ENCODE results near the gene UBE3D. TPM values are rescaled to one million over a fixed set of nuclear protein-coding genes. Genes with fewer than 3 reads are reported as not detected.

UBE3D gene
- total and polyA plus RNA-seq, 2 experiments from 2014 or later = 17.5 to 31.4 TPM

DNA sequence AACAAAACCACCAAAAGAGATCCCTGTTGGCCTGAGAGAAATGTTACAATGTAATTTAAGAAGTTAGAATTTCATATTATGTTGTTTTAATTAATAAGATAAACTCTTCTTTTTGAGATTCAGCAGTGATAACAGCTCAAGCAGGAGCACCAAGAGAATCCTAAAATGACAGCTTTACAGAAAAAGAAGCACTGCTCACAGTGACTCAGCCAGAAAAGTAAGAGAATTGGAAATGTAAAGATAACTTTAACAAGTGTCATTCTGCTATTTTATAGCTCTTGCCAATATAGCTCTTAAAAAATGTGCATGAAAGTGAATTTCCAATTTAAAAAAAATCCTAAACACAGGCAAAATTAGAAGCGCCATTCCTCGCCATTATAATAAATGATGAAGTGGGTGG is 111.3 kb downstream of the UBE3D start:
- Histone ChIP-seq H3K27ac (ENCODE audit: low read depth) (no peak overlapping the region), H3F3A (replicated peaks; ENCODE audit: low read depth) (no peaks in the 10 kb centered on the region), H3K9me2 (ENCODE audit: insufficient read depth) (no peaks in the 10 kb centered on the region), H2AFZ (no peak overlapping the region), H3K36me3 (ENCODE audit: insufficient read depth) (no peaks in the 10 kb centered on the region), H4K20me1 (replicated peaks; ENCODE audit: insufficient read depth) (no peaks in the 10 kb centered on the region), H3K4me2 (no peak overlapping the region), H3K4me3 (no peak overlapping the region), H3K4me1 (ENCODE audit: insufficient read depth) (peaks cover 14% of the 10 kb centered on the region), H3K79me2 (replicated peaks; ENCODE audit: insufficient read depth) (no peaks in the 10 kb centered on the region), H3K27me3 (ENCODE audit: insufficient read depth) (no peaks in the 10 kb centered on the region)
- ATAC-seq (no peak), DNase-seq (ENCODE audit: low spot score) (no peak)
- Mint-ChIP-seq H3K4me3 (no peak overlapping the region), H3K27ac (no peak overlapping the region), H3K36me3 (ENCODE audit: low read depth) (peaks cover 32% of the 10 kb centered on the region), H3K9me3 (no peaks in the 10 kb centered on the region), H3K4me1 (peaks cover 13% of the 10 kb centered on the region), H3K27me3 (ENCODE audit: insufficient read depth, low read depth, poor library complexity) (peaks cover 4% of the 10 kb centered on the region)
- TF ChIP-seq ZNF331 (CRISPR knock-in tag; IDR thresholded peaks at IDR 0.05; ENCODE audit: low read depth) (no peak), EZH2phosphoT487 (IDR thresholded peaks at IDR 0.05; ENCODE audit: unreplicated experiment) (no peak), NANOG (IDR thresholded peaks at IDR 0.05; ENCODE audit: borderline replicate concordance) (no peak), POLR2AphosphoS5 (IDR thresholded peaks at IDR 0.05; ENCODE audit: low read depth) (no peak), CREB1 (CRISPR knock-in tag; IDR thresholded peaks at IDR 0.05; ENCODE audit: low read depth) (no peak), EZH2 (IDR thresholded peaks at IDR 0.05; ENCODE audit: low read depth, unreplicated experiment) (no peak), JUNB (IDR thresholded peaks at IDR 0.05; ENCODE audit: unreplicated experiment) (no peak), ZNF114 (CRISPR knock-in tag; IDR thresholded peaks at IDR 0.05) (no peak), STAT1 (IDR thresholded peaks at IDR 0.05; ENCODE audit: unreplicated experiment) (no peak)
- TF ChIP-seq, protein P1, sequence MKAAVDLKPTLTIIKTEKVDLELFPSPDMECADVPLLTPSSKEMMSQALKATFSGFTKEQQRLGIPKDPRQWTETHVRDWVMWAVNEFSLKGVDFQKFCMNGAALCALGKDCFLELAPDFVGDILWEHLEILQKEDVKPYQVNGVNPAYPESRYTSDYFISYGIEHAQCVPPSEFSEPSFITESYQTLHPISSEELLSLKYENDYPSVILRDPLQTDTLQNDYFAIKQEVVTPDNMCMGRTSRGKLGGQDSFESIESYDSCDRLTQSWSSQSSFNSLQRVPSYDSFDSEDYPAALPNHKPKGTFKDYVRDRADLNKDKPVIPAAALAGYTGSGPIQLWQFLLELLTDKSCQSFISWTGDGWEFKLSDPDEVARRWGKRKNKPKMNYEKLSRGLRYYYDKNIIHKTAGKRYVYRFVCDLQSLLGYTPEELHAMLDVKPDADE (IDR thresholded peaks at IDR 0.05) = no peak
- TF ChIP-seq, protein P2, sequence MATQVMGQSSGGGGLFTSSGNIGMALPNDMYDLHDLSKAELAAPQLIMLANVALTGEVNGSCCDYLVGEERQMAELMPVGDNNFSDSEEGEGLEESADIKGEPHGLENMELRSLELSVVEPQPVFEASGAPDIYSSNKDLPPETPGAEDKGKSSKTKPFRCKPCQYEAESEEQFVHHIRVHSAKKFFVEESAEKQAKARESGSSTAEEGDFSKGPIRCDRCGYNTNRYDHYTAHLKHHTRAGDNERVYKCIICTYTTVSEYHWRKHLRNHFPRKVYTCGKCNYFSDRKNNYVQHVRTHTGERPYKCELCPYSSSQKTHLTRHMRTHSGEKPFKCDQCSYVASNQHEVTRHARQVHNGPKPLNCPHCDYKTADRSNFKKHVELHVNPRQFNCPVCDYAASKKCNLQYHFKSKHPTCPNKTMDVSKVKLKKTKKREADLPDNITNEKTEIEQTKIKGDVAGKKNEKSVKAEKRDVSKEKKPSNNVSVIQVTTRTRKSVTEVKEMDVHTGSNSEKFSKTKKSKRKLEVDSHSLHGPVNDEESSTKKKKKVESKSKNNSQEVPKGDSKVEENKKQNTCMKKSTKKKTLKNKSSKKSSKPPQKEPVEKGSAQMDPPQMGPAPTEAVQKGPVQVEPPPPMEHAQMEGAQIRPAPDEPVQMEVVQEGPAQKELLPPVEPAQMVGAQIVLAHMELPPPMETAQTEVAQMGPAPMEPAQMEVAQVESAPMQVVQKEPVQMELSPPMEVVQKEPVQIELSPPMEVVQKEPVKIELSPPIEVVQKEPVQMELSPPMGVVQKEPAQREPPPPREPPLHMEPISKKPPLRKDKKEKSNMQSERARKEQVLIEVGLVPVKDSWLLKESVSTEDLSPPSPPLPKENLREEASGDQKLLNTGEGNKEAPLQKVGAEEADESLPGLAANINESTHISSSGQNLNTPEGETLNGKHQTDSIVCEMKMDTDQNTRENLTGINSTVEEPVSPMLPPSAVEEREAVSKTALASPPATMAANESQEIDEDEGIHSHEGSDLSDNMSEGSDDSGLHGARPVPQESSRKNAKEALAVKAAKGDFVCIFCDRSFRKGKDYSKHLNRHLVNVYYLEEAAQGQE (IDR thresholded peaks at IDR 0.05; ENCODE audit: unreplicated experiment) = no peak
- TF ChIP-seq, protein P3, sequence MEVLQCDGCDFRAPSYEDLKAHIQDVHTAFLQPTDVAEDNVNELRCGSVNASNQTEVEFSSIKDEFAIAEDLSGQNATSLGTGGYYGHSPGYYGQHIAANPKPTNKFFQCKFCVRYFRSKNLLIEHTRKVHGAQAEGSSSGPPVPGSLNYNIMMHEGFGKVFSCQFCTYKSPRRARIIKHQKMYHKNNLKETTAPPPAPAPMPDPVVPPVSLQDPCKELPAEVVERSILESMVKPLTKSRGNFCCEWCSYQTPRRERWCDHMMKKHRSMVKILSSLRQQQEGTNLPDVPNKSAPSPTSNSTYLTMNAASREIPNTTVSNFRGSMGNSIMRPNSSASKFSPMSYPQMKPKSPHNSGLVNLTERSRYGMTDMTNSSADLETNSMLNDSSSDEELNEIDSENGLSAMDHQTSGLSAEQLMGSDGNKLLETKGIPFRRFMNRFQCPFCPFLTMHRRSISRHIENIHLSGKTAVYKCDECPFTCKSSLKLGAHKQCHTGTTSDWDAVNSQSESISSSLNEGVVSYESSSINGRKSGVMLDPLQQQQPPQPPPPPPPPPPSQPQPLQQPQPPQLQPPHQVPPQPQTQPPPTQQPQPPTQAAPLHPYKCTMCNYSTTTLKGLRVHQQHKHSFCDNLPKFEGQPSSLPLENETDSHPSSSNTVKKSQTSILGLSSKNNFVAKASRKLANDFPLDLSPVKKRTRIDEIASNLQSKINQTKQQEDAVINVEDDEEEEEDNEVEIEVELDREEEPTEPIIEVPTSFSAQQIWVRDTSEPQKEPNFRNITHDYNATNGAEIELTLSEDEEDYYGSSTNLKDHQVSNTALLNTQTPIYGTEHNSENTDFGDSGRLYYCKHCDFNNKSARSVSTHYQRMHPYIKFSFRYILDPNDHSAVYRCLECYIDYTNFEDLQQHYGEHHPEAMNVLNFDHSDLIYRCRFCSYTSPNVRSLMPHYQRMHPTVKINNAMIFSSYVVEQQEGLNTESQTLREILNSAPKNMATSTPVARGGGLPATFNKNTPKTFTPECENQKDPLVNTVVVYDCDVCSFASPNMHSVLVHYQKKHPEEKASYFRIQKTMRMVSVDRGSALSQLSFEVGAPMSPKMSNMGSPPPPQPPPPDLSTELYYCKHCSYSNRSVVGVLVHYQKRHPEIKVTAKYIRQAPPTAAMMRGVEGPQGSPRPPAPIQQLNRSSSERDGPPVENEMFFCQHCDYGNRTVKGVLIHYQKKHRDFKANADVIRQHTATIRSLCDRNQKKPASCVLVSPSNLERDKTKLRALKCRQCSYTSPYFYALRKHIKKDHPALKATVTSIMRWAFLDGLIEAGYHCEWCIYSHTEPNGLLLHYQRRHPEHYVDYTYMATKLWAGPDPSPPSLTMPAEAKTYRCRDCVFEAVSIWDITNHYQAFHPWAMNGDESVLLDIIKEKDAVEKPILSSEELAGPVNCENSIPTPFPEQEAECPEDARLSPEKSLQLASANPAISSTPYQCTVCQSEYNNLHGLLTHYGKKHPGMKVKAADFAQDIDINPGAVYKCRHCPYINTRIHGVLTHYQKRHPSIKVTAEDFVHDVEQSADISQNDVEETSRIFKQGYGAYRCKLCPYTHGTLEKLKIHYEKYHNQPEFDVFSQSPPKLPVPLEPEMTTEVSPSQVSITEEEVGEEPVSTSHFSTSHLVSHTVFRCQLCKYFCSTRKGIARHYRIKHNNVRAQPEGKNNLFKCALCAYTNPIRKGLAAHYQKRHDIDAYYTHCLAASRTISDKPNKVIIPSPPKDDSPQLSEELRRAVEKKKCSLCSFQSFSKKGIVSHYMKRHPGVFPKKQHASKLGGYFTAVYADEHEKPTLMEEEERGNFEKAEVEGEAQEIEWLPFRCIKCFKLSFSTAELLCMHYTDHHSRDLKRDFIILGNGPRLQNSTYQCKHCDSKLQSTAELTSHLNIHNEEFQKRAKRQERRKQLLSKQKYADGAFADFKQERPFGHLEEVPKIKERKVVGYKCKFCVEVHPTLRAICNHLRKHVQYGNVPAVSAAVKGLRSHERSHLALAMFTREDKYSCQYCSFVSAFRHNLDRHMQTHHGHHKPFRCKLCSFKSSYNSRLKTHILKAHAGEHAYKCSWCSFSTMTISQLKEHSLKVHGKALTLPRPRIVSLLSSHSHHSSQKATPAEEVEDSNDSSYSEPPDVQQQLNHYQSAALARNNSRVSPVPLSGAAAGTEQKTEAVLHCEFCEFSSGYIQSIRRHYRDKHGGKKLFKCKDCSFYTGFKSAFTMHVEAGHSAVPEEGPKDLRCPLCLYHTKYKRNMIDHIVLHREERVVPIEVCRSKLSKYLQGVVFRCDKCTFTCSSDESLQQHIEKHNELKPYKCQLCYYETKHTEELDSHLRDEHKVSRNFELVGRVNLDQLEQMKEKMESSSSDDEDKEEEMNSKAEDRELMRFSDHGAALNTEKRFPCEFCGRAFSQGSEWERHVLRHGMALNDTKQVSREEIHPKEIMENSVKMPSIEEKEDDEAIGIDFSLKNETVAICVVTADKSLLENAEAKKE (CRISPR knock-in tag; IDR thresholded peaks at IDR 0.05) = no peak
- TF ChIP-seq, protein P4, sequence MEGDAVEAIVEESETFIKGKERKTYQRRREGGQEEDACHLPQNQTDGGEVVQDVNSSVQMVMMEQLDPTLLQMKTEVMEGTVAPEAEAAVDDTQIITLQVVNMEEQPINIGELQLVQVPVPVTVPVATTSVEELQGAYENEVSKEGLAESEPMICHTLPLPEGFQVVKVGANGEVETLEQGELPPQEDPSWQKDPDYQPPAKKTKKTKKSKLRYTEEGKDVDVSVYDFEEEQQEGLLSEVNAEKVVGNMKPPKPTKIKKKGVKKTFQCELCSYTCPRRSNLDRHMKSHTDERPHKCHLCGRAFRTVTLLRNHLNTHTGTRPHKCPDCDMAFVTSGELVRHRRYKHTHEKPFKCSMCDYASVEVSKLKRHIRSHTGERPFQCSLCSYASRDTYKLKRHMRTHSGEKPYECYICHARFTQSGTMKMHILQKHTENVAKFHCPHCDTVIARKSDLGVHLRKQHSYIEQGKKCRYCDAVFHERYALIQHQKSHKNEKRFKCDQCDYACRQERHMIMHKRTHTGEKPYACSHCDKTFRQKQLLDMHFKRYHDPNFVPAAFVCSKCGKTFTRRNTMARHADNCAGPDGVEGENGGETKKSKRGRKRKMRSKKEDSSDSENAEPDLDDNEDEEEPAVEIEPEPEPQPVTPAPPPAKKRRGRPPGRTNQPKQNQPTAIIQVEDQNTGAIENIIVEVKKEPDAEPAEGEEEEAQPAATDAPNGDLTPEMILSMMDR (conservative IDR thresholded peaks at IDR 0.05; ENCODE audit: low read depth in 2 of 2) = no peak
